Tibial nerve (tissue), 4 donors: Measurements from ENCODE around the gene SMIM35. TPM values are rescaled to one million over a fixed set of nuclear protein-coding genes. Genes with fewer than 3 reads are reported as not detected.
"Not testable (repeated sequence)": the region's sequence is repeated elsewhere in the genome, so short reads cannot be mapped to it uniquely, and the experiment has no call there.

Experiments
- DNase-seq, 2 donors: peaks; one replicate each; pipeline ENCODE4 v3.0.0-alpha.2; 2019; ENCODE audit warnings: low spot score in 2 of 2
- H3K27ac ChIP-seq, 4 donors: fragments of 200-600 bp; sonication (generic) in 3 of 4; one replicate each; pipeline ENCODE4 v1.5.1; 2017 to 2019; ENCODE audit warnings: mild to moderate bottlenecking in 1 of 4
- H3K27me3 ChIP-seq, 2 donors: fragments of 200-600 bp; sonication (generic) in 1 of 2; one replicate each; pipeline versions ENCODE4 v1.5.1 to v1.6.0; 2017 to 2019
- H3K36me3 ChIP-seq, 3 donors: fragments of 200-600 bp; sonication (generic); one replicate each; pipeline ENCODE4 v1.5.1; 2018 to 2019
- H3K4me1 ChIP-seq, 4 donors: fragments of 200-600 bp; sonication (generic) in 3 of 4; one replicate each; pipeline ENCODE4 v1.5.1; 2017 to 2019
- H3K4me3 ChIP-seq, 4 donors: fragments of 200-600 bp; sonication (generic) in 3 of 4; one replicate each; pipeline ENCODE4 v1.5.1; 2017 to 2019; ENCODE audit warnings: mild to moderate bottlenecking in 1 of 4, moderate library complexity in 1 of 4
- H3K9me3 ChIP-seq, 4 donors: fragments of 200-600 bp; sonication (generic) in 3 of 4; one replicate each; pipeline ENCODE4 v1.5.1; 2017 to 2019
- CTCF ChIP-seq, 5 experiments: fragments of 200-600 bp in 3 of 5; fragments of 450-650 bp in 2 of 5; sonication (generic) in 3 of 5; IDR thresholded peaks; one replicate each; pipeline ENCODE4 v1.5.1; 2016 to 2019; ENCODE audit warnings: antibody characterized with exemption in 5 of 5, mild to moderate bottlenecking in 3 of 5, moderate library complexity in 2 of 5
- EP300 ChIP-seq, 2 donors: sonication (generic); formaldehyde crosslinking; IDR thresholded peaks; one replicate each; pipeline ENCODE4 v1.6.1; 2017; ENCODE audit warnings: antibody characterized with exemption in 2 of 2, mild to moderate bottlenecking in 1 of 2
- POLR2A ChIP-seq, 2 donors: fragments of 450-650 bp; IDR thresholded peaks; one replicate each; pipeline ENCODE4 v1.6.1; 2017; ENCODE audit warnings: antibody characterized with exemption in 2 of 2, mild to moderate bottlenecking in 2 of 2, moderate library complexity in 2 of 2
- WGBS, 2 donors: methylation state at CpG; one replicate each; pipeline ENCODE4 v1.1.5; 2018; 5-methylcytosine and 5-hydroxymethylcytosine counted together
- total RNA-seq, 4 donors: library from RNA; depleted of rRNA; stranded (reverse); fragments of >200 nt; gene quantifications; one replicate each; pipeline ENCODE4 v1.1.0, GENCODE V29; 2016

The SMIM35 gene
- total RNA-seq, 4 donors from 2014 or later = not detected

DNA sequence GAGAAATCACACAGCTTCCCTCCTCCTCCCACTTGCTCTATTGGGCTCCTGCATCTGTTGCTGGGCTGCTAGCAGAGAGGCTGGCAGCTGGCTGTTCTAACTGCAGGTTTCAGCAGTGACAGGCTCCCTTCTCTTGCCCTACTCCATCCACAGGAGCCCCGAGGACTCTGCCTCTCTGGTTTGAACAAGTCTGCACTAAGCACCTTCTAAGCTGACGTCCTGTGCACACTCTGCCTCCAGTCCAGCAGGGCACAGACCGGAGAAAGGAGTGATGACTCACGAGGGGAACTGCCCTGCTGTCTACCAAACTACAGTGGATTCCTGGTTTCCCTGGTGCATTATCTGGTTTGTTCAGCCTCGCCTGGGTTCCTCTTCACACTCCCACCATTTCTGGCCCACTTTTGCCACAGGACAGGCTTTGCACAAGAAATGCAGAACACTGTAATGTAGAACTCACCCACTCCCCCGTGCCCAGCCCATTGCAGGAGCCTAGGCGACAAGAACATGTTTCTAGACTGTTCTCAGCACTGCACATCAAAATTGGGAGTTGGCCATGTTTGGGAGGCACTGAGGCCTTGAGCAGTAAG, 74.6 kb downstream of the SMIM35 start:
- Histone ChIP-seq H3K9me3 (peaks cover 0 to under 1% (median 0%) of the 10 kb centered on the region in 4 donors), H3K27me3 (peaks cover 0 to 3% of the 10 kb centered on the region in 2 donors), H3K36me3 (no peaks in the 10 kb centered on the region), H3K4me3 (no peak overlapping the region), H3K4me1 (peaks cover 0 to 57% (median 0%) of the 10 kb centered on the region in 4 donors), H3K27ac (peak overlapping the region in 3 of 4 donors; percentile 57 to 75 (median 69))
- no peak for TF ChIP-seq EP300 (IDR thresholded peaks at IDR 0.05)
- no peak for TF ChIP-seq CTCF (IDR thresholded peaks at IDR 0.05)
- no peak for TF ChIP-seq POLR2A (IDR thresholded peaks at IDR 0.05)
- DNase-seq = no peak
- 63 to 70% methylated on average over 7 of the region's 7 CpGs for WGBS, 2 donors

DNA sequence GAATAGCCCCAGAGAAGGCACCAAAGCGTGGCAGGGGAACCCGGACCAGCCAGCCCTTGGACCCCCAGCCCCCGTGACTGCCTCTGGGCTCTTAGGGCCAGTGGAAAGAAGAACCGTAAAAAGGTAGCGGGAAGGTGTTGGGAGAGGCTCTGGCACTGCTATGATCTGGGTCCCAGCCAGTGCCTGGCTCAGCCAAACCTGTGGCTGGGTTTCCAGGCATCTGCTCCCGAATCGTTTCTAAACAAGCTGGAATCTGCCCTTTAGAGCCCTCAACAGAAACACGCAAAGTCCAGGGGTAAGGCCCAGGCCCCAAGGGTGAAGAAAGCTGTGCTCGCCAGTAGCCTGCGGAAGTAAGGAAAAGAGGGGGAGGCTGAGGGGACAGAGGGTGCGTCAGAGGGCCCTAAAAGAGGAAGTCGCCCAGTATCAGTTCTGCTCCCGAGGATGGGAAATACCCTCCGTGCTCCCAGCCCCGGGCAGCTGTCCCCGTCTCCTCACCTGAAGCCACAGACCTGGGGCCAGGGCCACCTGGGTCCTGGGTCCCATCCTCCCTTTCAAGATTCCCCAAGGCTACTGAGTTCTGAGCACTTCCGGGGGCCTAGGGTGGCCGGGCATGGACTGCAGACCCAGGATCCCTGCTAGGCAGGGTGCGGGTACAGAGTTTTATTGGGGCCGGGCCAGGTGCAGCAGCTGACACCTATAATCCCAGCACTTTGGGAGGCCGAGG, 75.9 kb downstream of the SMIM35 start:
- Histone ChIP-seq H3K36me3 (no peaks in the 10 kb centered on the region), H3K9me3 (no peaks in the 10 kb centered on the region), H3K4me1 (peaks cover 0 to 57% (median 0%) of the 10 kb centered on the region in 4 donors), H3K4me3 (no peak overlapping the region), H3K27me3 (peaks cover 0 to 3% of the 10 kb centered on the region in 2 donors), H3K27ac (peak overlapping the region in 3 of 4 donors; percentile 75 to 80 (median 77))
- peak in 1 of 2 donors; percentile 54 for DNase-seq
- TF ChIP-seq CTCF (IDR thresholded peaks at IDR 0.05) (no peak), EP300 (IDR thresholded peaks at IDR 0.05) (peak in 1 of 2 donors; percentile 65)
- 72 to 74% methylated on average over 19 to 21 of the region's 21 CpGs for WGBS, 2 donors

DNA sequence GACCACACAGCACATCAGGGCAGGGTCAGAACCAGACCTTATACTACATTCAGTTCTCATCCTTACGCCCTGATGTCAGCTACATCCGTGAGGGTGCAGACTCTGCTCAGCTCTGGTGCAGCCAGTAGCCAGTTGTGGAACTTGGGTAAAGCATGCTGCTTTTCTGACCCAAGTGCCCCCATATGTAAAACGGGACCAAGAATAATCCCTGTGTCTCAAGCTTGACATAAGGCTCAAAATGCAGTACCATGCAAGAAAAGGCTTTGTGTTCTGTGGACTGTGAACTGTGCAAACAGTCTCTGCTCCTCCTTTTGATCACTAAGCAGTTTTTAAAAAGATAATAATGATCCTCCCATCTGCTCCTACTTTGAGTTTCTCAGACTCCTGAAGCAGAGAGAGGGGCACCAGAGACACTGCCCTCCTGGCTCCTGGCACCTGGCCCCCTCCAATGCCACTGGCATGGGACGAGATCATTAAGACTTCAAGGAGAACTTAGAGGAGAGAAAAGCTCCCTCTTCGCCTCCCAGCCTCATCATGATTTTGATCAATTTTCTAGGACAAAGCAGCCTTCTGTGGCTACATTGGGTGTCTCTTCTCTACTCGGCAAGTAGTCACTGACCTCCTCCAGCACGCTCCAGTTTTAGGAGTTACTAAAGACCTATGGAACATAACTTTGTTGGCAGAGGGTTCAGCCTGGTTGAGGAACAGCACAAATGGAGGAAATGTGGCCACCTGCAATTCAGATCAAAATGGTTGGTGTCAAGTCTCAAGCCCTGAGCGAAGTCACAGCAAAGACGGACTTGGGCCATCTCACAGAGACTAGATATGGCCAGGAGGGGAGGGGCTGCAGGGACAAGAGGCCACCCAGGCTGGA, 76.7 kb downstream of the SMIM35 start:
- no peak for DNase-seq
- no peaks in the 10 kb centered on the region for H3K36me3 ChIP-seq
- no peak overlapping the region for H3K4me3 ChIP-seq
- peaks cover 0 to 3% of the 10 kb centered on the region in 2 donors for H3K27me3 ChIP-seq
- peaks cover 0 to 50% (median 0%) of the 10 kb centered on the region in 4 donors for H3K4me1 ChIP-seq
- no peak for TF ChIP-seq CTCF (IDR thresholded peaks at IDR 0.05)
- TF ChIP-seq EP300 (IDR thresholded peaks at IDR 0.05) = no peak
- no peak for TF ChIP-seq POLR2A (IDR thresholded peaks at IDR 0.05)
- no peaks in the 10 kb centered on the region for H3K9me3 ChIP-seq
- peak overlapping the region in 3 of 4 donors; percentile 73 to 80 (median 77) for H3K27ac ChIP-seq
- WGBS, 2 donors = 55 to 64% methylated on average over 9 of the region's 9 CpGs

DNA sequence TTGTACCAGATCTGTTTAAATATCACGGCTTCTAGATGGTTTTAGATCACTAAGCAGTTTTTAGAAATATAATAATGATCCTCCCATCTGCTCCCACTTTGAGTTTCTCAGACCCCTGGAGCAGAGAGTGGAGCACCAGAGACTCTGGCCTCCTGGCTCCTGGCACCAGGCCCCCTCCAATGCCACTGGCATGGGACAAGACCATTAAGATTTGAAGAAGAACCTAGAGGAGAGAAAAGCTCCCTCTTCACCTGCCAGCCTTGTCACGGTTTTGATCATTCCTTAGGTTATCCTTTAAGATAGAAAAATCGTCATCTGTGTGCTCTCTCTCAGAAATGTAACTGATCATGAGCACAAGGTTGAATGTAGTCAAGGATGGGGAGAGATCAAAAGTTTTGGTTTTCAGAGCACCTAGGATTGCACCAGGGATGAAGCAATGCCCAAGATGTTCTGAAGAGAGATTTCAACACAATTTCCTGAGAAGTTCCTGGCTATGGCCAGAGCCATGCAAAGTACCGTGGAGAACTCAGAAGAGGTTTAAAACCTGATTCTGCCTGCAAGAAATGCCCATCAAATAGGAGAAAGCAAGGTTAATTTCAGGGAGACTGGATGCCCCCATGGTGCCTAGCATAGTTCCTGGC, 78.4 kb downstream of the SMIM35 start:
- H3K4me1 ChIP-seq = peaks cover 0 to 50% (median 0%) of the 10 kb centered on the region in 4 donors
- peak overlapping the region in 3 of 4 donors; percentile 14 to 80 (median 43) for H3K27ac ChIP-seq
- 75 to 83% methylated on average over 4 of the region's 4 CpGs for WGBS, 2 donors
- DNase-seq = no peak
- no peaks in the 10 kb centered on the region for H3K36me3 ChIP-seq
- peaks cover 0 to 3% of the 10 kb centered on the region in 2 donors for H3K27me3 ChIP-seq
- TF ChIP-seq POLR2A (IDR thresholded peaks at IDR 0.05) = no peak
- TF ChIP-seq CTCF (IDR thresholded peaks at IDR 0.05) = no peak
- TF ChIP-seq EP300 (IDR thresholded peaks at IDR 0.05) = no peak
- H3K4me3 ChIP-seq = no peak overlapping the region
- peaks cover 0 to 7% (median 0%) of the 10 kb centered on the region in 4 donors for H3K9me3 ChIP-seq

DNA sequence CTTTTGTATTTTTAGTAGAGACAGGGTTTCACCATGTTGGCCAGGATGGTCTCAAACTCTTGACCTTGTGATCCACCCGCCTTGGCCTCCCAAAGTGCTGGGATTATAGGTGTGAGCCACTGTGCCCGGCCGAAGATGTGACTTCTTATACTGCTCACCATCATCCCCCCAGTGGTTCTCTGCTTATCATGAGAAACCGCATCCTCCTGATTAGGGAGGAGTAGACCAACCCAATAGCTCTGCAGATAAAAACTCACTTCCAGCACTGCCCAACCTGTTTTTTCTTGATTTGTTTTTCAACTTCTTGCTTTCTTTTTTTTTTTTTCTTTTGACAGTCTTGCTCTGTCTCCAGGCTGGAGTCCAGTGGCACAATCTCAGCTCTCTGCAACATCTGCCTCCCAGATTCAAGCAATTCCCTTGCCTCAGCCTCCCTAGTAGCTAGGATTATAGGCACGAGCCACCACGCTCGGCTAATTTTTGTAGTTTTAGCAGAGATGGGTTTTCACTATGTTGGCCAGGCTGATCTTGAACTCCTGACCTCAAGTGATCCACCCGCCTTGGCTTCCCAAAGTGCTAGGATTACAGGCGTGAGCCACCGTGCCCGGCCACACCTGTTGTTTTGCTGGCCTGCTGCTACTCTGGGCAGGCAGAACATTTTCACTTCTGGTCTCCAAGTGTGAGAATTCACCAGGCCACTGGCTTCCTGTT, 79.0 kb downstream of the SMIM35 start:
- H3K4me3 ChIP-seq, H3K27me3 ChIP-seq, DNase-seq, H3K9me3 ChIP-seq, H3K36me3 ChIP-seq: not testable (repeated sequence)
- WGBS, 2 donors = 78 to 83% methylated on average over 11 of the region's 11 CpGs
- Histone ChIP-seq H3K27ac (peak overlapping the region in 2 of 4 donors; percentile 50 to 80), H3K4me1 (peaks cover 0 to 52% (median 0%) of the 10 kb centered on the region in 4 donors)
